Measurements from ENCODE around the gene ABHD16B. TPM values are rescaled to one million over a fixed set of nuclear protein-coding genes. Genes with fewer than 3 reads are reported as not detected.

The ABHD16B gene
- total RNA-seq, 1 donor from 2014 or later, result not detected

DNA sequence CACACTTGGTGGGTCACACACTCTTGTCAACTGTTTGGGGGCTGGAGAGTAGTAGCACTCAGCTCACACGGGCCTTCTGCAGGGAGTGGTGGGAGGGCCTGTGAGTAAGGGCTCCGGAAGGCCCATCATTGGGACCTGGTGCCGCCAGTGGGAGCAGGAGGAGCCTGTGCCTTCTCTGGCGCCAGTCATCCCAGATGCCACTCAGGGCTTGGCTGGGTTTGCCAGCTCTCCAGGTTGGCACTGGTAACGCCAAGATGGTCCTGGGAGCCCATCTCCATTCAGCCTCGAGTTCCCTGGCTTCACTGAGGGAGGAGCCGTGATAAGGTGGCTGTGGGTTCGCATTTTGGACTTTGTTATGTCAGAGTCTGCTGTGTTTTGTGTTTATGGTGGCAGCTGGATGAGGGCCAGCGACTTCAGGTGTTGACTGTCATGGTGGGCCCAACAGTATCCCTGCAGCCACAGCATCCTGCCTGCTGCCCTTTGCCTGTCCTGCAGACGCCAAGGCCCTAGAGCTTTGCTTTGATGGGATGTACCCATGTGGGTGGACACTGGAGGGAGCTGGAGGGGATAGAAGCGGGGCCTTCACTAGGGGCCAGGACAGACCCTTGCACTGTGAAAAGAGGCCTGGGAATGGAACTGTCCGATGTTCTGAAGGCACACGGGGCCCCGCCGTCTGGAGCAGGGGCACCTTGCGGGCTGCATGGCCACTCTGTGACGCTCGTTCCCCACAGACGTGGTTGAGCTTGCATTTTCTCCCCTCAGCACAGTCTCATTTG lies 20.3 kb downstream of the ABHD16B start:
- ATAC-seq, result no peak

DNA sequence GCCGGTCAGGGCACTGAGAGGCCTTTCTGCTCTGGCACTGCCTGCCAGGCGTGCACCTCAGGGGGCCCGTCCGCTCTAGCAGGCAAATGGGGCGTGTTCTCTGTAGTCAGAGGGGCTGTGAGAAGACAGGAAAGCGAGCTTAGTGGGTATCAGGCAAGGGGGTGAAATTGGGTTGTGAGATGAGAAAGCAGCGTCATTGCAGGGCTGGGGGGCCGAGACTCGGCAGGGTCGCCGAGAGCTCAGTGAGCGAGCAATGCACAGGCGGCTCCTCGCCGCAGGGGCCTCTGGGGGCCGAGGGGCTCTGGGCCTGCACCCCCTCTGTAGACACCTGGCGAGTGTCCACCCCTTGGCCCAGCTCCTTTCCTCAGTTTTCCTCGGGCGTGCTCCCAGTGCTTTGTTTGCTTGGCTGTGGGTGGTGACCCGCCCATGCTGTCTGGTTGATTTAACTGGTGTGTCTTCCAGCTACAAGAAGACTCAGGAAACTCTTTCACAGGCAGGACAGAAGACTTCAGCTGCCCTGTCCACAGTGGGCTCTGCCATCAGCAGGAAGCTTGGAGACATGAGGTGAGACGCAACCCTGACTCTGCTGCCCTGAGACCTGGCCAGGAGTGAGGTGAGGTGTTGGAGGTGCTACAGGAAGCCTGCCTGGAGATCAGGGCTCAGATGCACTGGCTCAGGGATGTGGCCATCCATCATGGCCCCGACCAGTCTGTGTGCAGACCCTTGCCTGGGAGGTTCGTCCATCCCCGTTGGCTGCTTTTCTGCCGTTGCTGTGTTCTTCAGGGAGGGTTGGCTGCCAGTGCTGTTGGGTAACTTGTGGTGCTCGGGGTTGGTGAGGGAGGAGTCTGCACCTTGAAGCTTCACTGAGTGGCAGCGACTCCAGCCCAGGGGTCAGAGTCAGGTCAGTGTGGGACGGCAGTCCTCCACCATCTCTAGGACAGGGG lies 21.2 kb downstream of the ABHD16B start:
- ATAC-seq, result no peak

DNA sequence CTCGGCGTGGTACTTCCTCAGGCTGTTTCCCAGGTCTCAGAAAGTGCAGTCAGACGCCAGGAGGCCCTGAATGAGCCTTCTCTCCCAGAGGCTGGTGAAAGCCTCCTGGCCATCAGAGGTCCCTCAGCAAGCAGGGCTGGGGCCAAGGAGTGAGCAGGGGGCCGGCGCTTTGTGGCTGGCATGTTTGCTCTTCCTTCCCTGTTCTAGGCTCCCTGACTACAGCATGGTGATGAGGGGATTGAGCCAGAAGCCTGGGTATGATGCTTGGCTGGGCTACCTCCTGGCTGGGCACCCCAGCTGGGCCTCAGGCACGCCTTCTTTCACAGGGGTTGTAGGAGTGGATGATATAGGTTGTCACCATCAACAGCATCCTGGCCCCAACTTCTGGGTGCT lies 21.9 kb downstream of the ABHD16B start:
- no peak for ATAC-seq

DNA sequence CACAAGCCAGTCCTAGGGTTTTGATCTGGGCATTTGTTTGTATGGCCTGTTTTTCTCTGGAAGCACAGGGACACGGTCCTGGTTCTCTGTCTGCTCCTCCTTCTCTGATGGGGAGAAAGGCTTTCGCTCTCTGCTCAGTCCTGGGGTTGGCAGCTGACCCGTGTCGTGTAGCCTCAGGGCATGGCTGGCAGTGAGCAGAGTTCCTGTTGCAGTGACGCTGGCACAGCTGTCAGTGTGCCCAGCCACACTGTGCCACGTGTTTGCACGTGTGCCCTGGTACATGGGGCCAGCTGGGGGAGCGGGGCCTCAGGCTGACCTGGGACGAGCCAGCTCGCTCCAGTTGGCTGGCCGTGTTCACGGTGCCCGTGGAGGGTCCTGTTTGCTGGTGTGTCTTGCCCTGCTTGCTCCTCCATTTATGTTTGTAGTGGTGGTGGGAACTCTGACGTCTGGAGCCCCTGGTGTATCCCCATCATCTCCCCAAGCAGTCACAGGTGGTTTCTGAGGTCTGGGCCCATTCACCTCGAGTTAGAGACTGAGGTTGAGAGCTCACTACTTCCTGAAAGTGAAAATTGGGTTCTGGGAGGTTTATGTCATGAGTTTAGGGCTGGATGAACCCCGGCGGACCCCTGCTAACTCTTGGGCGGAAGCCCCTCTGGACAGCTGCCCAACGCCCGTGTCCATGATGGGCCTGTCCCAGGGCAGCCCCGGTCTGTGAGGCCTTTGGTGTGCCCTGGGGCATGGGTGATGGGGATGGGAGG lies 23.4 kb downstream of the ABHD16B start:
- ATAC-seq, result no peak

DNA sequence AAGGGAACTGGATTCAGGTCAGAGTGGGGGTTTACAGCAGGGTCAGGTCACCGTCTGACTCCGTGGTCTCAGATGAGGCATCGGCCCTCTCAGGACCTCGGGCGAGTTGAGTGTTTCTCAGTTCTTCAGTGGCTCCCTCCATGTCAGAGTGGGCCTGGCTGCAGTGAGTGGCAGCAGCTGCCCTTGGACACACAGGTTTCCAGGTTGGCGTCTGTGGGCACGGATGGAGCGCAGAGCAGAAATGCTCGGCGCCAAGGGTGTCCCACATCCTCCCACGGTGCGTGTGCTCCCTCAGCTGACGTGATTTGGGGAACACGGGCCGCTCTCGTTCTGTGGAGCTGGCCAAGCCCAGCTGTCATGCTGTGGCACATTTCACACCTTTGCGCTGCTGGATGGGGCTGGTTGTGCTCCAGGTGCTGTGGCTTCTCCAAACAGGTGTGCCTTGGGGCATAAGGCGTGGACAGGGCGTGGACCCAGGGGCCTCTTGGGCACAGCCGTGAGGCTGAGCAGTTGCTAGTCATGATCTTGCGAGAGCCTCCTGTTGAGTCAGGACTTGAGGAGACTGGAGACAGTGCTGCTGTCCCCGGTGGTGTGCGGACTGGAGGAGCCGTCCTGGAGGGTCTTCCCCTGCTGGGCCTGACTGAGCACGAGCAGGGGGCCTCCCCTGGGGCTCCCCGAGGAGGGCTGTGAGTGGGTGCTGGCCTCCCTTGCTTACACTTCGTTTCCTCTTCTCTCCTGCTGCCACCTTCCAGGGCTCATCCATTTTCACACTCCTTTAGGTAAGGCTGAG lies 24.2 kb downstream of the ABHD16B start:
- ATAC-seq, result peak; percentile 83

DNA sequence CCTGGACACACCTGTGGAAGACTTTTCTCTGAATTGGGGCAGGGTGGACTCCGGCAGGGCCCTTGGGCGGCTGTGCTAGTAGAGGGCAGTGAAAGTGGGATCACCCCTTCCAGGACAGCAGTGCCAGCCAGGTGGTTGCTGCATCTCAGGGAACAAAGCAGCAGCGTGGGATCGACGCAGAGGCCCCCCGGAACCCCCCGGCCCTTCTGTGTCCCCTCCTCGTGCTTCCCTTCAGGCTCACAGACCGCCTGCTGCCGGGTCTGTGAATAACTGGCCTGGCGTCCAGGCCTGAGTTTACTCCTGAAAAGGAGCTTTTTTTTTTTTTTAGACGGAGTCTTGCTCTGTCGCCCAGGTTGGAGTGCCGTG lies 24.7 kb downstream of the ABHD16B start:
- ATAC-seq, result no peak

DNA sequence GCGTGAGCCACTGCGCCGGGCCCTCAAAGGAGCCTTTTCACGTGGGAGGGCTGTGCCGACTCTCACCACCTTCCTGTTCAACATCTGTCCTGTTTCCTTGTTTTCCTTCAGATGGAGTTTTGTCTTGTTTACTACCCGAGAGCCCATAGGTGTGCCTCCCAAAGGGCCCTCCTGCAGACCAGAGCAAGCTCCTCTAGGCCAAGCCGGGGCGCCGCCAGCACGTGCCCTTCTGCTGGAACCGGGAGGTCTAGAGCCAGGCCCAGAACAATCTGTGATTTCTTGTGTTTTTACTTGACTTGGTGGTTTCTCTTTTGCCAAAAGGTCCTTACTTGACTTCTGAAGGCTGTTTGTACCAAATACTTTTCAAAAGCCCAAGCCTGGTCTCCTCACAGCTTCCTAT lies 25.6 kb downstream of the ABHD16B start:
- no peak for ATAC-seq

DNA sequence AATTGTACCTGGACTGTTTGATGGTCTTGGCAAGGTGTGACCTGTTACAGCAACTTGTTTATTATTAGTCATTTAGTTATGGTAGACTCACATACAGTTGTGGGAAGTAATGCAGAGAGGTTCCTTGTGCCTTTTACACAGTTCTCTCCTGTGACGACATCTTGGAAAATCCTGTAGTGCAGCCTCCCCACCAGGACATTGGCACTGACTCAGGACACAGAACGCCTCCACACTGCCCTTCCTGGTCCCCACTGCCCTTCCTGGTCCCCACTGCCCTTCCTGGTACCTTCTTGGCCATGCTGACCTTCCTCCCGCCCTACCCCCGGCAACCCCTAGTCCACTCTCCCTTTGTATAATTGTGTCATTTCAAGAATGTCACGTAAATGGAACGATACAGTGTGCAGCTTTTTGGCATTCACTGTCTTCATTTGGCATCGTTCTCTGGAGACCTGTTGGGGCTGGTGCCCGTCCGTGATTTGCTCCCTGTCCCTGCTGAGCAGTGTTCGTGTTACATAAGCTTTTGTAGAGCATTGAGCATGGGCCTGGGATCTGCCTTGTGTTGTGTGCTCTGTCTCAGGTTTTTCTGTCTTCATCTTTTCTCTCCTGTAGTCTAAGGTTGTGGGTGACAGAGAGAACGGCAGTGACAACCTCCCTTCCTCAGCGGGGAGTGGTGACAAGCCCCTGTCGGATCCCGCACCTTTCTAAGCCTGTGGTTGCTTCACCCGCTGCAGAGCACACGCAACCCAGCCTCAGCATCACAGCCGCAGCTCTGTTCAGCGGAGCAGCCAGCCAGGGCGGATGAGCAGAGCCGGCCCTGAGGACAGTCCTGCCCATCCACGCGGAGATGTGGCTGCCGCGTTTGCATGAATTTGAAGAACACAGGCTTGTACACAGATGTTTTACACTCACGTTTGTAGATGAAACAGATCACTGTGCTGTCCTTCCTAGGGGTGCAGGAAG lies 28.2 kb downstream of the ABHD16B start:
- ATAC-seq, result peak; percentile 77

DNA sequence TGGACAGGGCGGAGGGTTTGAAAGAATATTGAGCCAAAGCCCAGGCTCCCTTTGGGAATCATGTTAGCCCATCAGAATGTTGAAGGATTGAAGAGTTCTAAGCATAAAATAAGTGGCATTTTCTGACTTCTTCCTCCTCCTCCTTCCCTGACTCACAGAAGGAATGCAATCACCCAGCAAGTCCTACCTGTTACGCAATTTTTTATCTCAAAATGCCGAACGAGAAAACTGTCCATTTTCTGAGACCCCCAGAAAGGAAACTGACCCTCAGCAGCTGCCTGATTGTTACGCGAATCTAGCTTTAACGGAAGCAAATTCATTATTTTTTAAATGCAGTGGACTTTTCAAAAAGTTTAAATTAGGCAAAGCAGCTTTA lies 28.9 kb downstream of the ABHD16B start:
- ATAC-seq, result no peak

DNA sequence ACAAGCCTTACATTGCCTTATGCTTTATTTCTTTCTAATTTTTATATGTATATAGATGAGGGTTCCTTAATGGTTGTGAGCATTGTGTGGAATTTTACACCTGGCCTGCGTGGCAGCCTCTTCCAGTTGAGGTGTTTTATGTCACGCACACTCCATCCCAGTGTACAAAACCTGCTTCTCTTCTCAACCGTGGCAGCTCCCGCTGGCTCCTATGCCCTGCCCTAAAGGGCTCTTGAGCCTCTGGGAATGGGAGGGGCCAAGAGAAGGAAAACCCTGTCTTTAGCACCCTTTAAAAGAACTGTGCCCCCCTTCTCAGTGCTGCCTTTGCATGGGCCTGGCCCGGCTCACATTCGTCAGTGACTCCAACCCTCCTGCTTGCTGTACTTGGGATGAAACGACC lies 29.3 kb downstream of the ABHD16B start:
- no peak for ATAC-seq

DNA sequence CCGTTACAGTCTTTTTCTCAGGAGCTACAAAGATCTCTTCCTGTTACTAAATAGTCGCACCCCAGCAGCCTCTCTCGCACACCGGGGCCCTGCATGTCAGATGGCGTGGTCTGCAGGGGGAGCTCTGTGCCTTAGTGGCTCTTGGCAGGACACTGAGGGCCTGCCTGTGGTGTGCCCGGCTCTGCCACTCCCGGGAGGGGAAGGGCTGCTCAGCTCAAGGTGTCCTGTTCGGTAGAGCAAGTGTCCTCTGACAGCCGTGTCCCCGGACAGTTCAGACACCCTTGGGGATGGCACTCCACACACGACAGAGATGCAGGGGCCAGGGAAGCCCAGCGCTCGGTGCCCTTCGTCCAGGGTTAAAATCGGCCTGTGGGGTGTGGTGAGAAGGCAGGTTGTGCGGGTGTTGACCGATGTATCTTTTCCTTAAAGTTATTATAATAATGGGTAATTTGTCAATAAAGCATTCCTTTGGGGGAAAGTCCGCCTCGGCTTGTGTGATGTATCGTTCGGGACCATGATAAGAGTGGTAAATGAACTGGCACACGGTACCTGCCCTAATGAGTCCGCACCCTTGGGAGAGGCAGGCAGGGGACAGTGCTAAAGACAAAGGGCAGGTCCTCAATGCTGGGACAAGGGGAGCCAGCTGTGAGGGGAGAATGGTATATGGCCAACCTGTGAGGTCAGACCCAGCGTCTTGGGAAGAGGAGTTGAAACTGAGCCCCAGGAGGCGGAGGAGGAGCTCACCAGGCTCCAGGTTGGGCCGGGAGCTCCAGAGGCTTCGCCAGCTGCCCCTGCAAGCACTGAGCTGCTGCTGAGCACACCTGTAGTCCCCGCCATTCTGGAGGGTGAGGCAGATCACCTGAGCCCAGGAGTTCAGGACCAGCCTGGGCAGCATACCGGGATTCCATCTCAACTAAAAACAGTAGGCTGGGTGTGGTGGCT lies 30.0 kb downstream of the ABHD16B start:
- no peak for ATAC-seq

DNA sequence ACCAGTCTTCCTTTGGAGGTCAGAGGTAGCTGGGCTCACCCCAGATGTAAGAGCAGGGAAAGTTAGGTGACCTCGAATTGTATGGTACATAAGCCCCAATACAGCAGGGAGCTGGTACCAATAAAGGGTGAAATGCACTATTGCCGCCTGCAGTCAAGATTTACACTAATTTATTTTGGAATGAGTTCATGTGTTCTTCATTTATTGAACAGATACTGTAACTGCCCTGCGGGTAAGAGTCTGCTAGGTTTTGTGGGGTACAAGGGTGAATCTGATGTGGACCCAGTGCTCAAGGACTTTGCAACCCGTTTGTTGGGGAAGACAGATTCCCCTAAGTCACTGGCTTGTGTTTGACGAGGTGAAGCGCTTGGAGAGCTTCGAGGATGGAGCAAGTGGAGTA lies 31.1 kb downstream of the ABHD16B start:
- ATAC-seq, result no peak

DNA sequence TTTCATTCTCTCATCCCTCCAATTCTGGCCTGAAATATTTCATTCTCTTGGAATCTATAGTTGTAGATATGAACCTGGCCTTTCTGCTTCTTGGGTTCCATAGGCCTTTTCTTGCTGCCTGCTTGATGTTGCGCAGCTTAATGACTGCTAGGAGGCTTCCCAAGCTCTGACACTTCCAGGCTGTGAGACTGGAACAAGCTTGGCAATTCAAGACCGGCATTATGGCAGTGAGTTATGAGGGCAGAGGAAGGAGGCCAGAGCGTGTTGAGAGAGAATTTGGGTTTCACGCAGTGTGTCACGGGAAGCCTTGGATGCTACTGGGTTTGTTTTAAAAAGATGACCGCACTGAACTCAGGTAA lies 32.7 kb downstream of the ABHD16B start:
- ATAC-seq, result no peak

DNA sequence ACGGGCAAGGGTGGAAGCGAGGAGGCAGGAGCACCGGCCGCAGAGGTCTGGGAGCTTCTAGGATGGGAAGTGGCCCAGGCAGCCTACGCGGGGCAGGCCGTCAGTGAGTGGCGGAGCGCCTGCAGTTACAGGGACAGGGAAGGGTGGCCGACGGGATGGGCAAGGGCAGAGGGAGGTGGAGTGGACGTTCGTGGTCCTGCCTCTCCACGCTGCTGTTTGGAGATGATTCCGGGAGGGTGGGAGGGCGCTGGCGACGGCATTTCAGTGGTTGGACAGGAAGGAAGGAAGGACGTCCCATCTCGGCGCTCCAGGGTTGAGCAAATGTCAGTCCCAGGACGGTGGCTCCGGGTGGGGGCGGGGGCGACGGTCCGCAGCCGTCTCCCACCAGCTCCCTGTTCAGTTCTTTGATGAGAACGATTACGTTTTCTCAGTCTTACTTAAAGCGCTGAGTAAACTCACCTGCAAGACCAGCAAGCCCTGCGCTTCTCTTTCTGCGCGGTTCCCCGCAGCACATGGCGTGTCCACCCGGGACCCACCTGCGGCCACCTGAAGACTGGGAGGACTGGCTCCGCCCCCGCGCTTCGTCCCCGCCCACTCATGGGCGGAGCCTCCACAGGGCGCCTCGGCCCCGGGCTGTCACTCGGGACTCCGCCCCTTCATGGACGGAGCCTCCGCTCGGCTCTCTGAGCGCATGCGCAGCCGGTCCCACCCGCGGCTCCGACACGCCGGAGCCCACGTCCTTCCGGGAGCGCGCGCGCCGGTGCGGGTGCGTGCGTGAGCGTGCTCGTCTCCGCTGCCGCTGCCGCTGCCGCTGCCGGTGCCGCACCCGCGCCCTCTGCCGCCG lies 33.3 kb downstream of the ABHD16B start, which contains the start of gene DNAJC5:
Gene DNAJC5 (plus strand): TSS at position 769 of the 844 bp plus-strand sequence. CDS start 33,220 bp downstream, outside the sequence.
- ATAC-seq, result peak; percentile 90

DNA sequence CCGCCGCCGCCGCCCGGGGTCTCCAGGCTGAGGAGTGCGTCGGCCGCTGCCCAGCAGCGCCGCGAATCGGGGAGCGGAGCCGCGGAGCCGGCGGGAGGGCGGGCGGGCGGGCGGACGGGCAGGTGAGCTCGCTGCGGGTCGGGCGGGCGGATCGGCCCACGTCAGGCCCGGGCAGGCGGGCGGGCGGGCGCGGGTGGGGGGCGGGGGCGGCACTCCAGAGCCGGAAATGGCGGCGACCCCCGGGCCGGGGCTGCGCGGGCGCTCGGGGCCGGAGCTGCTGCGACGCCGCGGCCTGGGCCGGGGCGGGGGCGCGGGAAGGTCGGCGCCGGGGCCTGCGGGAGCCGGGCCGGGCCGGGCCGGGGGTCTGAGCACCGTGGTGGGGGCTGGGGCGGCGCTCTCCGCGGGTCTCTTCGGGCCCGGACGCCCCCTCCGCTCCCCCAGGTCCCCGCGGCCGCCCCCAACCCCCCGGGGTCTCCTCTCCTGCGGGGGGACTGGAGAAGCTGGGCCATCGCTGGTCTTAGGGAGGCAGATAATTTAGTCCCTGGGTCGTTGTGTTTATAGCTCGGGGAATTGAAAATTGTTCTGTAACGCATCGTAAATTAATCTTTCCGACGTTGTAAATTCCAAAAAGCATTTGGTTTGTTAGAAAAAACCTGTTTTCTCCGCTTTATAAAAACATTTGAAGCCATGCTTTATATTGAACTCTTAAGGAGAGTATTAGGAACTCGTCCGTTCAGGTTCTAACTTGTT lies 34.1 kb downstream of the ABHD16B start:
- peak; percentile 1 for ATAC-seq

DNA sequence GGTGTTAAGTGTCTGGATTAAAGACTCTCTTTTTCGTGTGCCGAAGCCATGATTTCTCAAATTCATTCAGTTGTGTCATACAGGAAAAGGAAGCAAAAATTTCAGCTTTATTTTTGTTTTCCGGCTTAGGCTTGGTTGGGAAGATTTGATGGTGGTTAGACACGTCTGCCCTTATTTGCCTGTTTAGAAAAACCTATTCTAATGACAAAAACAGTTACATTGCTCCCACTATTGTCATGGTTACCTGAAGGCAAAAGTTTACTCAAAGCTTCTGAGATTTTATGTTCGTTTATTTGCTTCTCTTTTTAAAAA lies 34.6 kb downstream of the ABHD16B start:
- ATAC-seq, result peak; percentile 36

DNA sequence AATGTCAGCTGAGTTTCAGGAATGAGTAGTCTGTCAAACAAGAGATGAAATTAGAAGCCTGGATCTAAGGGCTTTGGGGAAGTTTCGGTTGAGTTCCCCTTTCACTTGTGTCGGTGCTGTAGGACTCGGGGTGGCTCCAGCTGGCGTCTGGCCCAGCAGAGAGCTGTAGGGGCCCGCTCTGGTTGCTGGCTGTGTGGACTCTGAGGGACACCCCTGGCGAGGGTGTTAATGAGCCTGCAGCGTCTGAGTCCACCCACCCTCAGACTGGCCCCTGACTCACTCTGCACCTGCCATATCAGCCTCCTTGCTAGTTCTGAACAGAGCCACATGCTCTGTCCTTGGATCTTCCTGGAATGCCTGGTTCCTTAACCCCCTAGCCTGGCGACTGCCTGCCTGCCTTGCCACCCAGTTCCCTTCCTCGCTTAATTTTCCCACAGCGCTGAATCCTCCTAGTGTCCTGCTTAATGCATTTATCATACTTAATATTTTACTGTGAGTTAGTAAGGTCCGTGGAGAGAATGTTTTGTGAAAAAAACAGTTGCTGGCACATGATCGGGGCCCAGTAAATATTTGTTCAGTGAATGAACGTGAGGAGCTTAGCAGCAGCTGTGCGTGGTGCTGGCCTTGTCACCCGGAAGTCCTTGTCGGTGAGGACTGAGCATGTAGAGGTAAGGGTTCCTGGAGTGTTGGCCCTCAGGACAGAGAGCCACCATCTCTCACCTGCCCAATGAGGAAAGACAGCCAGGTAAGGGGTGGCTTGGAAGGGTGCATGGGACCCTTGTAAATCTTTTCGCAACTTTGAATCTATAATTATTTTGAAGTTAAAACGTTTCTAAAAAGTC lies 35.2 kb downstream of the ABHD16B start:
- peak; percentile 43 for ATAC-seq

Data from esophagus mucosa (tissue), 1 donor.